Activated CD4-positive, alpha-beta memory T cell treated with anti-CD3 and anti-CD28 coated beads for 36 hours (primary cell): Measurements from ENCODE around the gene DOCK6. TPM values are rescaled to one million over a fixed set of nuclear protein-coding genes. Genes with fewer than 3 reads are reported as not detected.
"Not testable (repeated sequence)": the region's sequence is repeated elsewhere in the genome, so short reads cannot be mapped to it uniquely, and the experiment has no call there.

Experiments
- CTCF ChIA-PET: fragments of 350-600 bp; sonication (Branson Sonifier 250); formaldehyde crosslinking; loops from one replicate; lab custom pipeline; 2021; ENCODE audit warnings: antibody characterized with exemption, inconsistent platforms; lab: Charles Lee
- POLR2A ChIA-PET: fragments of 350-600 bp; sonication (Branson Sonifier 250); formaldehyde crosslinking; loops from one replicate; lab custom pipeline; 2021; ENCODE audit warnings: antibody characterized with exemption; lab: Charles Lee
- DNase-seq: peaks from one replicate; pipeline ENCODE4 v3.0.0-alpha.2; 2020
- H3K27ac Mint-ChIP-seq: one replicate; pipeline ENCODE4 v1.8.0; 2021; ENCODE audit warnings: mixed read lengths
- H3K27me3 Mint-ChIP-seq: one replicate; pipeline ENCODE4 v1.8.0; 2021; ENCODE audit warnings: mixed read lengths
- H3K36me3 Mint-ChIP-seq: one replicate; pipeline ENCODE4 v1.8.0; 2021; ENCODE audit warnings: mixed read lengths
- H3K4me1 Mint-ChIP-seq: one replicate; pipeline ENCODE4 v1.8.0; 2021; ENCODE audit warnings: low read depth, mixed read lengths
- H3K4me3 Mint-ChIP-seq: one replicate; pipeline ENCODE4 v1.8.0; 2021; ENCODE audit warnings: mild to moderate bottlenecking, mixed read lengths
- H3K9me3 Mint-ChIP-seq: one replicate; pipeline ENCODE4 v1.8.0; 2021; ENCODE audit warnings: mixed read lengths
- intact Hi-C: fragments of 100-400 bp; cut with micrococcal nuclease; formaldehyde crosslinking; loops from one replicate; pipeline ENCODE4 v1.15.1; 2023
- total RNA-seq, 2 experiments: library from RNA; stranded (reverse); gene quantifications; one replicate each; pipeline ENCODE4 v1.2.3, GENCODE V29; 2021

DOCK6 gene
- total RNA-seq, 2 experiments from 2014 or later, result 5.8 to 5.9 TPM

- Mint-ChIP-seq H3K4me3 (no peak overlapping the region), H3K27me3 (peaks cover 3% of the 10 kb centered on the region), H3K4me1 (no peaks in the 10 kb centered on the region), H3K27ac (no peak overlapping the region), H3K36me3 (no peaks in the 10 kb centered on the region), H3K9me3 (no peaks in the 10 kb centered on the region)
- intact Hi-C loops, result no loop called here
- DNase-seq, result no peak
- POLR2A ChIA-PET, result no interaction called here
- CTCF ChIA-PET, result no interaction called here
Observed at GRCh38 chr19:11173516-11174155, 88.7 kb downstream of the DOCK6 start.

DNA sequence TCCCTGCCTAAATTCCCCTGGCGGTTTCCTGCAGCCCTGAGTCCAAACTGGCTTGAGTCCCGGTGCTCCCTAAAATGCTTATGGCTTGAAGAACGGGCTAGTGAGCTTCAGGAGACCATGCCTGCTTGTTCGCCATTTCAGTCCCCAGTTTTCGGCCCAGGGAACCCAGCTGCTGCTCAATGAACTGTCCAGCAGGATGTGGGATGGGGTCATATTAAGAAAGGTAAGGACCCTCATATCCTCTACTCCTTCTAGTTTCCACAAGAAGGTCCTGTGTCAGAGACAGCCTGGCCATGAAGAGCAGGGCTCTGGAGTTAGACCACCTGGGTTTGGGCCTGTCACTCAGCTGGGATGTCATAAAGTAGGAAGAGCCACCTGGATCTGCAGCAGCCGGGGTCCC lies 89.7 kb downstream of the DOCK6 start:
- DNase-seq, result no peak
- CTCF ChIA-PET, result no interaction called here
- POLR2A ChIA-PET, result no interaction called here
- Mint-ChIP-seq H3K4me1 (no peaks in the 10 kb centered on the region), H3K27ac (no peak overlapping the region), H3K4me3 (no peak overlapping the region), H3K27me3 (peaks cover under 1% of the 10 kb centered on the region), H3K9me3 (no peaks in the 10 kb centered on the region), H3K36me3 (no peaks in the 10 kb centered on the region)
- intact Hi-C loops, result no loop called here

GRCh38 chr19:11171144-11171543 lies 91.2 kb downstream of the DOCK6 start:
- Mint-ChIP-seq H3K4me3 (no peak overlapping the region), H3K36me3 (no peaks in the 10 kb centered on the region), H3K27ac (no peak overlapping the region), H3K27me3 (no peaks in the 10 kb centered on the region), H3K4me1 (no peaks in the 10 kb centered on the region), H3K9me3 (no peaks in the 10 kb centered on the region)
- intact Hi-C loops, result no loop called here
- ChIA-PET POLR2A (no interaction called here), CTCF (interaction anchor here (0.7 kb wide), 1 partner anchor 123 kb away, joined by 3 read pairs; no protein-coding TSS in a partner anchor)
- no peak for DNase-seq

GRCh38 chr19:11169896-11170678 lies 92.2 kb downstream of the DOCK6 start:
- DNase-seq, result no peak
- Mint-ChIP-seq H3K4me3 (no peak overlapping the region), H3K4me1 (no peaks in the 10 kb centered on the region), H3K9me3 (no peaks in the 10 kb centered on the region), H3K27me3 (no peaks in the 10 kb centered on the region), H3K27ac (no peak overlapping the region), H3K36me3 (no peaks in the 10 kb centered on the region)
- ChIA-PET POLR2A (no interaction called here), CTCF (interaction anchor here (0.5 kb wide), 1 partner anchor 74 kb away, joined by 3 read pairs; no protein-coding TSS in a partner anchor)
- intact Hi-C loops, result no loop called here

DNA sequence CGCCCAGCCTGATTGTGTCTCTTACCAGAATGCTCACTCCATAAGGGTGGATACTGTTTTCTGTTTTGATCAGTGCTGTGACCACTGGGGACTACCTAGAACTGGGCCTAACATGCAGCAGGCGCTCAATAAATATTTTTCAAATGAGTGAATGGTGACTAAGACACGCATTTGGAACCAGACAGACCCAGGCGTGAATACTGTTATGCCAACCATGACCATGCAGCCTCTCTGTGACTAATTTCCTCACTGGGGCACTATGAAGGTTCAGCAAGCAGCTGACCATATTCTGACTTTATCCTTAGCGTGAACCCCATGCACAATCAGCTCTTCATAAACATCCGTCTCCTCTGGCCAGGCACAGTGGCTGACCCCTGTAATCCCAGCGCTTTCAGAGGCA lies 93.8 kb downstream of the DOCK6 start:
- ChIA-PET CTCF (no interaction called here), POLR2A (no interaction called here)
- intact Hi-C loops, result no loop called here
- no peak overlapping the region for H3K4me3 Mint-ChIP-seq
- no peaks in the 10 kb centered on the region for H3K36me3 Mint-ChIP-seq
- H3K9me3 Mint-ChIP-seq, result no peaks in the 10 kb centered on the region
- DNase-seq, result no peak
- H3K4me1 Mint-ChIP-seq, result no peaks in the 10 kb centered on the region
- H3K27me3 Mint-ChIP-seq, result no peaks in the 10 kb centered on the region
- no peak overlapping the region for H3K27ac Mint-ChIP-seq

DNA sequence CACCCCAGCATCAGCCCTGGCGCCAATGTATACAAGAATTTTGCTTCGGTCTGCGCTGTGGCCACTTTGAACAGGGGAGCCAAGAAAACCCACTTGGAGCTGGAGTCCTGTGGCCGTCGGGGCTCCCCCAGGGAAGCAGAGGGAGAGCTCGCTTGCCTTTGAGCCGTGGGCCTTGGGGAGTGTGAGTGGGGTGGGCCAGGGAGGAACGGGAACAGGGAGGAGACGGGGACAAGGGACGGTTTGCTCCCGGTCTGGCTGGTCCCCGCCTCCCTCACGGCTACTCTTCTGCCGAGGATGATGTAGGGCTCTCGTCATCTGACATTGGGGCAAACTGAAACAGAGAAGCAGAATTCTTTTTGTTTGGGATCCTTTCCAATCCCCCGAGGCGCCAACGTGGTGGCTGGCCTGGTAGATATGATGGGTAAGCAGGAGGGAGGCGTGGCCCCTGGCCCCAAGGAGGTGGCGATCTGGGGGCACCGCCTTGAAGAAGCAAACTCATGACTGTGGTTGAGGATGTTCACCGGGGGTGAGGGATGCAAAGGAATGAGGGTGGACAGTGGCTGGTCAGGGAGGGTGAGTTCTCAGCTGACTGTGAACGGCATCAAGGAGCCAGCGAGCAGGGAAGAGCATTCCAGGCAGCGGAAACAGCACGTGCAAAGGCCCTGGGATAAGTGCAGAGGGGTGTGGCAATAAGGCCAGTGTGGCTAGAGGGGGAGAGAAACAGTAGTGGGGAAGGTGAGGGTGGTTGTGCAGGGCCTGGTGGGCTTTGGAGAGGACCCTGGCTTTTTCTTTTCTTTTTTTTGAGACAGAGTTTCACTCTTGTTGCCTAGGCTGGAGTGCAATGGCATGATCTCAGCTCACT lies 95.8 kb downstream of the DOCK6 start:
- no peaks in the 10 kb centered on the region for H3K27me3 Mint-ChIP-seq

DNA sequence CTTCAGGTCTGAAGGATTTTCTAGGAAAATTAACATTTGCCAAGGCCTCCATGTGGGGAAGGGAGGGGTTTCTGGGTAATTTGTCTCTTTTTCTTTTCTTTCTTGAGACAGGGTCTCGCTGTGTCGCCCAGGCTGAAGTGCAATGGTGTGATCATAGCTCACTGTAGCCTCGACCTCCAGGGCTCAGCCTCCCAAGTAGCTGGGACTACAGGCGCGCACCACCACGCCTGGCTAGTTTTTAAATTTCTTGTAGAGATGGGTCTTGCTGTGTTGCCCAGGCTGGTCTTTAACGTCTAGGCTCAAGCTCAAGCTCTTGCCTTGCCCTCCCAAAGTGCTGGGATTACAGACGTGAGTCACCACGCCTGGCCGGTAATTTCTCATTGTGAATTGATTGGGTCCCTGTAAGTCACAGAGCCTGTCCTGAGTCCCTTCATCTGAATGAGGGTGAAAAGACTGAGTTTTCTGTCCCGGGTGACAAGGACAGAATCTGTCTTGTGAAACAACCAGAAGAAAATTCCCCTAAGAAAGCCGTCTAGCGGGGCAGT lies 96.8 kb downstream of the DOCK6 start:
- intact Hi-C loops, result no loop called here
- CTCF ChIA-PET, result no interaction called here

More for the DNA sequence above, 95.8 kb downstream of the DOCK6 start:
- no peak overlapping the region for H3K27ac Mint-ChIP-seq
- no peaks in the 10 kb centered on the region for H3K4me1 Mint-ChIP-seq
- no peak overlapping the region for H3K4me3 Mint-ChIP-seq
- ChIA-PET CTCF (no interaction called here), POLR2A (no interaction called here)
- H3K9me3 Mint-ChIP-seq, result no peaks in the 10 kb centered on the region
- DNase-seq, result no peak
- intact Hi-C loops, result no loop called here
- no peaks in the 10 kb centered on the region for H3K36me3 Mint-ChIP-seq

GRCh38 chr19:11164879-11165406 lies 97.4 kb downstream of the DOCK6 start:
- ChIA-PET POLR2A (no interaction called here), CTCF (interaction anchor here (1.0 kb wide), 1 partner anchor 38 kb away, joined by 3 read pairs; no protein-coding TSS in a partner anchor)
- H3K9me3 Mint-ChIP-seq, result peaks cover 3% of the 10 kb centered on the region
- H3K36me3 Mint-ChIP-seq, result no peaks in the 10 kb centered on the region
- intact Hi-C loops, result no loop called here
- H3K4me3 Mint-ChIP-seq, result no peak overlapping the region
- H3K4me1 Mint-ChIP-seq, result no peaks in the 10 kb centered on the region
- no peak for DNase-seq
- H3K27me3 Mint-ChIP-seq, result no peaks in the 10 kb centered on the region
- H3K27ac Mint-ChIP-seq, result no peak overlapping the region

More for the DNA sequence above, 96.8 kb downstream of the DOCK6 start:
- DNase-seq, result no peak
- Mint-ChIP-seq H3K4me1 (no peaks in the 10 kb centered on the region), H3K36me3 (no peaks in the 10 kb centered on the region), H3K27ac (no peak overlapping the region), H3K27me3 (no peaks in the 10 kb centered on the region), H3K9me3 (no peaks in the 10 kb centered on the region), H3K4me3 (no peak overlapping the region)
- POLR2A ChIA-PET, result no interaction called here

- intact Hi-C loops, result no loop called here
- no peak overlapping the region for H3K4me3 Mint-ChIP-seq
- H3K27me3 Mint-ChIP-seq, result no peaks in the 10 kb centered on the region
- ChIA-PET CTCF (interaction anchor here (1.0 kb wide), 1 partner anchor 38 kb away, joined by 3 read pairs; no protein-coding TSS in a partner anchor), POLR2A (no interaction called here)
- no peak for DNase-seq
- H3K9me3 Mint-ChIP-seq, result peaks cover 4% of the 10 kb centered on the region
- H3K36me3 Mint-ChIP-seq, result no peaks in the 10 kb centered on the region
- no peaks in the 10 kb centered on the region for H3K4me1 Mint-ChIP-seq
- no peak overlapping the region for H3K27ac Mint-ChIP-seq
Observed at GRCh38 chr19:11164296-11164695, 98.0 kb downstream of the DOCK6 start.

GRCh38 chr19:11160440-11160768 lies 101.9 kb downstream of the DOCK6 start:
- H3K4me3 Mint-ChIP-seq, H3K9me3 Mint-ChIP-seq, H3K4me1 Mint-ChIP-seq, H3K27ac Mint-ChIP-seq, H3K27me3 Mint-ChIP-seq, H3K36me3 Mint-ChIP-seq, DNase-seq, intact Hi-C loops: not testable (repeated sequence)
- ChIA-PET POLR2A (interaction anchor here (0.6 kb wide), 1 partner anchor 12 kb away, joined by 3 read pairs; no protein-coding TSS in a partner anchor), CTCF (interaction anchor here (1.3 kb wide), 1 partner anchor 83 kb away, joined by 4 read pairs; no protein-coding TSS in a partner anchor)

GRCh38 chr19:11159598-11160439 lies 102.5 kb downstream of the DOCK6 start:
- Mint-ChIP-seq H3K4me3 (no peak overlapping the region), H3K9me3 (peaks cover 4% of the 10 kb centered on the region), H3K27me3 (no peaks in the 10 kb centered on the region), H3K27ac (no peak overlapping the region), H3K4me1 (peaks cover 2% of the 10 kb centered on the region), H3K36me3 (peaks cover under 1% of the 10 kb centered on the region)
- DNase-seq, result no peak
- ChIA-PET CTCF (interaction anchor here (1.3 kb wide), 1 partner anchor 83 kb away, joined by 4 read pairs; no protein-coding TSS in a partner anchor), POLR2A (interaction anchor here (0.6 kb wide), 1 partner anchor 11 kb away, joined by 3 read pairs; no protein-coding TSS in a partner anchor)
- intact Hi-C loops, result loop anchor here (5.0 kb wide), 2 partner anchors 37 to 68 kb away; partner anchors contain the start of gene KANK2
